GM21515 (cell line): ENCODE results near the gene ESF1.

Source experiments
- ATAC-seq: cut with Tn5 transposase; IDR thresholded peaks from one replicate; pipeline ENCODE4 v1.9.1; 2021; ENCODE audit not compliant: unreplicated experiment

Gene ESF1

GRCh38 chr20:13784893-13785715, at the start of gene ESF1, which contains the start of gene NDUFAF5:
Gene ESF1, minus strand, starts transcription at chr20:13784919. Its CDS starts 1,779 bp downstream, at chr20:13783140.
Gene NDUFAF5, plus strand, starts transcription at chr20:13785028. Its CDS starts 41 bp downstream, at chr20:13785069.
- ATAC-seq, result peak; percentile 94

- no peak for ATAC-seq
Observed at GRCh38 chr20:13831476-13831875, 46.8 kb upstream of the ESF1 start.

- ATAC-seq, result no peak
Observed at GRCh38 chr20:13825465-13825864, 40.7 kb upstream of the ESF1 start.

- no peak for ATAC-seq
Observed at GRCh38 chr20:13824459-13824858, 39.7 kb upstream of the ESF1 start.

- no peak for ATAC-seq
Observed at GRCh38 chr20:13822459-13822858, 37.7 kb upstream of the ESF1 start.

- no peak for ATAC-seq
Observed at GRCh38 chr20:13821876-13822275, 37.2 kb upstream of the ESF1 start.

- peak; percentile 86 for ATAC-seq
Observed at GRCh38 chr20:13819885-13820645, 35.3 kb upstream of the ESF1 start.

GRCh38 chr20:13817342-13817741, 32.6 kb upstream of the ESF1 start:
- ATAC-seq, result no peak

- no peak for ATAC-seq
Observed at GRCh38 chr20:13816757-13817156, 32.0 kb upstream of the ESF1 start.

GRCh38 chr20:13814672-13815071, 30.0 kb upstream of the ESF1 start:
- ATAC-seq, result no peak

GRCh38 chr20:13813910-13814309, 29.2 kb upstream of the ESF1 start:
- no peak for ATAC-seq

- ATAC-seq, result no peak
Observed at GRCh38 chr20:13810446-13810845, 25.7 kb upstream of the ESF1 start.

GRCh38 chr20:13809855-13810254, 25.1 kb upstream of the ESF1 start:
- no peak for ATAC-seq

GRCh38 chr20:13809373-13809772, 24.7 kb upstream of the ESF1 start:
- ATAC-seq, result no peak

- no peak for ATAC-seq
Observed at GRCh38 chr20:13800728-13801134, 16.0 kb upstream of the ESF1 start.

GRCh38 chr20:13799974-13800373, 15.3 kb upstream of the ESF1 start:
- ATAC-seq, result no peak

GRCh38 chr20:13799040-13799439, 14.3 kb upstream of the ESF1 start:
- ATAC-seq, result no peak

- no peak for ATAC-seq
Observed at GRCh38 chr20:13794667-13795066, 9.9 kb upstream of the ESF1 start.

GRCh38 chr20:13793001-13793400, 8.3 kb upstream of the ESF1 start:
- no peak for ATAC-seq

GRCh38 chr20:13791540-13792459, 7.1 kb upstream of the ESF1 start:
- no peak for ATAC-seq

- no peak for ATAC-seq
Observed at GRCh38 chr20:13790708-13791107, 6.0 kb upstream of the ESF1 start.
